ENCODE data around the gene ADAMTS13.

Gene ADAMTS13

GRCh38 chr9:133474853-133475252 is 52.7 kb downstream of the ADAMTS13 start:
- DNase-seq = no peak

DNA sequence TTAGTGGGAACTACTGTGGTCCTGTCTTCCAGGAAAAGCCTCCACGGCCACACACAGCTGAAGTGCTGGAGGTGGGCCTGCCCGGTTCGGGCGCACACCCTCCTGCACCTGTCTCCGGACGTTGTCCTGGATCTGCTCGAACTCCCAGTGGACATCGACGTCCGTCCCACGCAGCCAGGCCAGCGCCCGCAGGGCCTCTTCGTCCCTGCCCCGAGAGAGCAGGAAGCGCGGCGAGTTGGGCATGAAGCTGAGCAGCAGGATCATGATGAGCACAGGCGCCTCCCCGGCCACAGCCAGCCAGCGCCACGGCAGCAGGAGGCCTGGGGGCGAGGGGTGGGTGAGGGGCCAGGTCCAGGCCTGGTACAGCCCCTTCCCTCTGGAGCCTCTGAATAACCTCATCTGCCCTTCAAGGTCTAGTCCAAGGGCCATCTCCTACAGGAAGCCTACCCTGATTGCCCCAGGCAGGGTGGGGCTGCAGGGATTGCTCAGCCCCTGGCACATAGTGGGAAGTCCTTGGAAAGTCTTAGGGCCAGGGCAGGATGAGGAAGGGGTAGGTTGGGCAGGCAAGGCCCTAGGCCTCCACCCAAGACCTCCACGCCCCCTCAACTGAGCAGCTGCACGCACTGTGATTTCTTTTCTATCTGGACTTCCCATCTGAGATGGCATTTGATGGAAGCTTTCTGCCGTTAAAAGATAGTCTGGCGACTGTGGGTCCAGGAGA is 53.3 kb downstream of the ADAMTS13 start:
- DNase-seq = no peak

GRCh38 chr9:133476036-133476931 is 54.1 kb downstream of the ADAMTS13 start:
- DNase-seq = no peak

DNA sequence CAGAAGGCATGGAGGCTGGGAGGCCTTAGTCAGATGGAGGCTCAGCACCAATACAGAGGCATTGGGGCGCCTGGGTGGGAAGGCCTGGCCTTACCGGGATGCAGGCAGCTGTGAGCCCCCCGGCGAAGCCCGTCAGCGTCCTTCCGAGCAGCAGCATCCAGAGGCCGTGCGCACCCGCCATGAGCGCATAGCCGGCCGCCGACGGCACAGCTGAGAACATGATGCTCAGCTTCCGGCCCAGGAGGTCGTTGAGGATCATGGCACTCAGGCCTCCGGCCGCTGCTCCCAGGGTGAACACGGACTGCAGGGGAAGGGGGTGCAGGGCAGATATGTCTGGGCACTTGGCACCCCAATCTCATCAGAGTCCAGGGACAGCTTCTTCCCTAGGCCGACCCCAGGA is 54.8 kb downstream of the ADAMTS13 start:
- DNase-seq = no peak

DNA sequence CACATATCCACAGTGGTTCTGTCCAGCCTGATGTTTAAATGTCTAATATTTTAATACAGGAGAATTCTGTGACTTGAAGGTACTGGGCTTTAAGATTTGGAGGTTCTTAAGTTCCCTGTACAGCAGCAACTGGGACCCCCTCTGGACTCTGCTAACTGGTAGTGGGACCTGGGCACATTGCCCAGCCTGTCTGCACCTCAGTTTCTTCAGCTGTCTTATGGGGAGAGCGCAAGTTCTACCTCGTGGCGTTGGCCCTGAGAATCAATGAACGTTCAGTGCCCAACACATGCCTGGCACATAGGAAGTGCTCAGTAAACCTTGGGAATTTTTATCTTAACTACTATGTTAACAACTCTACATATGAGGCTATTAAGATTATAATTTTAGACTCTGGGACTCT is 55.3 kb downstream of the ADAMTS13 start:
- DNase-seq = no peak

DNA sequence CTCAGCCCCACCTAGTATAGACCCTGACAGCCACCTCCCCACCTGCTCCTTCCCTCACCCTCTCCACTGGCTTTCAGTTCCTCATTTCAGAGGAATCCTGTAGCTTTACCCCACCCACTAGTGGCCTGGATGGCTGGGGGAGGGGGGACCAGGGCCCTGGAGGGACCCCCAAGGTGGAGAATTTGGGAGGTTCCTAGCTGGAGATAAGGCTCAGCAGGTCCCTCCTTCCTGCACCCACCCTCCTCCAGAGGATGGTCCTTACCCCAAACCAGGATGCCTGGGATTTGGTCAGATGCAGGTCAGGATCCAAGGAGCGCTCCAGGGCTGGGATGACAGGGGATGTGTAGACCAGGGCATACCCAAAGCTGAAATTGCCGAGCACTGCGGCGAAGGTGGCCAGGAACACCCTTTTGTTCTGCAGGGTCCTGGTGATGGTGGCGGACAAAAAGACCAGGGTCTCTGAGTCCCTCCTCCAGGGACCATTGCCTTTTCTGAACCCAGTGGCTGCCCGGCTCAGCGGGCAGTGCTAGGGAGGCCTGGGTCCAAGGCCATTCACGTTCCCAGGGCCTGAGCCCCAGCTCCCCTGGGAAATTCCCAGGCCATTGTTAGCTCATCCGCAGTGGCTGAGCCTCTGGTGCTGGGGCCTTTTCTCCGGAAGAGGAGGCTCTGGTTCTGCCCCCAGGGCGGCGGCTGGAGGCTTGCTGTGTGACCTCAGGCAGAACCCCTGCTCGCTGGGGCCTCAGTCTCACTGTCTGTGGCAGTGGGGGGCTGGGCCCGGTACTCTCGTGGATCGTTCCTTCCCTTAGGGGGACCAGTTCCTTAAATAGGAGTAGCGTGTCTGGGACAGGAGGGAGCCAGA is 56.1 kb downstream of the ADAMTS13 start:
- DNase-seq = no peak

GRCh38 chr9:133478851-133479711 is 56.9 kb downstream of the ADAMTS13 start, which contains the start of gene SLC2A6:
Gene SLC2A6, minus strand, starts transcription at chr9:133479099. Its CDS starts 40 bp downstream, at chr9:133479059.
- peak; percentile 85 for DNase-seq

DNA sequence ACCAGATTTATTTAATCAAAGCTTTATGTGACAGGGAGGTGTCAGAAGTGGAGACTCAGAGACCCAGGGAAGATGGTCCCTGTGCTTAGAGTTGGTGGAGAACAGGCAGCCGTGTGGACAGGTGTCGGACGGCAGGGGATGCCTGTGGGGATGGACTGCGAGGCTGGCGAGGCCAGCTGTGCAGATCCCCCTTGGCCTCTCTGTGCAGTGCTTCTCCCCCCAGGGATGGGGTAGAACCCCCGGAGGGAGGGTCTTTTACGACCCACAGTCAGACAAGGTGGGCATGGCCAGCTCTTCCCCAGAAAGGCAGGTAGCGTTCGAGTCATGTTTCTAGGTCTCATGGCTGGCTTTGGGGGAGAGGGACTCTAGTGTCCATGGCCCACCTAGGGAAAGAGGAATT is 61.4 kb downstream of the ADAMTS13 start:
- no peak for DNase-seq

GRCh38 chr9:133484671-133485437 is 62.7 kb downstream of the ADAMTS13 start:
- no peak for DNase-seq

DNA sequence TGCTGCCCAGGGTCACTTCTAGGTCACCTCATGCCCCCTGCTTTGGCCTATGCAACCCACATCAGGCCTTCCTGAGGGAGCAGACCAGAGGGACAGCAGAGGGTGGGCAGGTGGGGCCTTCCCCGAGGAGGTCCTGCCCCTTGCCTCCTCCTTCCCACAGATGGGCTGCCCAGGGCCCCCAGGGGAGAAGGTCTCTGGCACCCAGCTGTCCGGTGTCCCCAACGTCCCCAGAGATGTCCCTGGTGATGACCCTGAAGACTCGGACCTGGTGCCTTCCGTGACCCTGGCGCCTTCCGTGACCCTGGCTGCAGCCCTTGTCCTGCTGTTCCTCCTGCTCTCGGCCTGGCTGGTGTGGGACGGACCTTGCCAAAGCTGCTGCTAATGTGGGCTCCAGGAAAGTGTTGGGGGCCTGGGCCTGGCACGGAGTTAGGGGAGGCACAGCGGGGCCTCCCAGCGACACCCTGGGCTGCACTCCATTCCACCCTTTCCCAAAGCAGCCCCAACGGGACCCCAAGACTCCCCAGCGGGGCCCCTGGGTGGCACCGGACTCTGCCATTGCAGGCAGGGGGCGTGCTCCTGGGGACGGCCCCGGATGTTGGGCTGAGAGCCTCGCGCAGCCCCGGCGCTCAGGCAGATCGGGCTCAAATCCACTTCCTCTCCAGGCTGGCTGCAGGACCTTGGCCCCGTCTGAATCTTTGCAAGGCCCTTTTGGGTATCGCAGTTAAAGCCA is 63.5 kb downstream of the ADAMTS13 start:
- DNase-seq = no peak

GRCh38 chr9:133487331-133487725 is 65.2 kb downstream of the ADAMTS13 start:
- DNase-seq = no peak

- DNase-seq = no peak
These were observed 66.6 kb downstream of the ADAMTS13 start for GRCh38 chr9:133488686-133489252.

DNA sequence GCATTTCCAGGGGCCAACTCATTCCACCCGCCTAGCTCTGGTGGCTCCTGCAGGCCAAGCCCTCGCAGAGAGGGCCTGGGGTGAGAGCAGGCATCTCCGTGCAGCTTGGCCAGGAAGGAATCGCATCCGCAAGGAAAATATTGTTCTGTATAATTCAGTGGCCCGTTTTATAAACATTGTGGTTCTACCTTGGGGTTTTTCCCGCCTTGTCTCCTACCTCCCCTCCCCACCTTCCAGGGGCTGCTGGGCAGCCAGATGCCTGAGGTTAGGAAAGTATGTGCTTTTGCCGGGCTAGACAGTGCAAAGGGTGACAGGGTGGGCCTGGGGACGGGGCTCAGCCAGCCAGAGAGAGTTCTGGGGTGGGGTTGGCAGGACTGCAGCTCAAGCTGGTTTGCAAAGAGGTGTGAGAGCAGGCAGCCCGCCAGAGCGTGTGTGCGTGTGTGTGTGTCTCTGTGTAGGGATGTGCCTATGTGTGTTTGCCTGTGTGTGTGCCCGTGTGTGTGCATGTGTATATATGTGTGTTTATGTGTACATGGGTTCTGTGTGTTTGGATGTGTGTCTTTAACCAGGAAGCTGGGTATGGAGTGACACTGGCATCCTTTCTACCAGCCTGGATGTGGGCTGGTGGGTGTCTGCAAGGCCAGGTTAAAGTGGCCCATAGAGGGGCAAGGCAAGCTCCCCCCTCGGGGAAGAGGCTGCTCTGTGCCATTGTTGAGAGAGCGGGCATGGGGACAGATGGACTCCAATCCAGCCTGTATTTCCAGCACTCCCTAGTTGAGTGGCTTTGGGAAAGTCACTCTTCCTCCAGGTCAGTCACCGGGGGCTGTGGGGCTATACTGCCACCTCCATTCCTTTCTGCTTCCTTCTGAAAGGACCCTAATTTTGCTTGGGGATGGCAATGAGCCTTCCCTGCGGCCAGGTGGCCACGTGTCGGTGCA is 67.4 kb downstream of the ADAMTS13 start:
- no peak for DNase-seq

DNA sequence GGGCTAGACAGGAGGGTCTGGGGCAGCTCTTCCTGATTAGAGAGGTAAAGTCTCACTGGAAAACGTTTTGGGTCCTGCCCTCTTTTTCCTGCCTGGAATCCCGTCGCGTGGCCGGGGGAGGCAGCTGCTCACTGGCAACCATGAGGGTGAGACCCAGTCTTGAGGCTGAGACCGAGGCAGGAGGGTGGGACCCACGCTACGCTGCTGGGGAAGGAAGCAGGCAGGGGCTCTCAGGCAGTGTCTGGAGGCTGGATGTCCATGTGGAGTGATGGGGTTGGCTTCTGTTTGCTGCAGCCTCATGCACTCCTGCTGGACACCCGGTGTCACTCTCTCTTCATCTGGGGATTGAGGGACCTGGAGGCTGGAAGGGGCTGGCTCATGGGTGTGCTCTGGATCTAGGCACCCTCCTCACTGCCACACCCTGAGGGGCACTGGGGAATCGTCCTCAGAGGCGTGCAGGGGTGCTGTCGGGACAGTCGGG is 68.1 kb downstream of the ADAMTS13 start:
- no peak for DNase-seq

- no peak for DNase-seq
These were observed 68.9 kb downstream of the ADAMTS13 start for GRCh38 chr9:133490865-133491655.

GRCh38 chr9:133491656-133491925 is 69.4 kb downstream of the ADAMTS13 start:
- DNase-seq = no peak

DNA sequence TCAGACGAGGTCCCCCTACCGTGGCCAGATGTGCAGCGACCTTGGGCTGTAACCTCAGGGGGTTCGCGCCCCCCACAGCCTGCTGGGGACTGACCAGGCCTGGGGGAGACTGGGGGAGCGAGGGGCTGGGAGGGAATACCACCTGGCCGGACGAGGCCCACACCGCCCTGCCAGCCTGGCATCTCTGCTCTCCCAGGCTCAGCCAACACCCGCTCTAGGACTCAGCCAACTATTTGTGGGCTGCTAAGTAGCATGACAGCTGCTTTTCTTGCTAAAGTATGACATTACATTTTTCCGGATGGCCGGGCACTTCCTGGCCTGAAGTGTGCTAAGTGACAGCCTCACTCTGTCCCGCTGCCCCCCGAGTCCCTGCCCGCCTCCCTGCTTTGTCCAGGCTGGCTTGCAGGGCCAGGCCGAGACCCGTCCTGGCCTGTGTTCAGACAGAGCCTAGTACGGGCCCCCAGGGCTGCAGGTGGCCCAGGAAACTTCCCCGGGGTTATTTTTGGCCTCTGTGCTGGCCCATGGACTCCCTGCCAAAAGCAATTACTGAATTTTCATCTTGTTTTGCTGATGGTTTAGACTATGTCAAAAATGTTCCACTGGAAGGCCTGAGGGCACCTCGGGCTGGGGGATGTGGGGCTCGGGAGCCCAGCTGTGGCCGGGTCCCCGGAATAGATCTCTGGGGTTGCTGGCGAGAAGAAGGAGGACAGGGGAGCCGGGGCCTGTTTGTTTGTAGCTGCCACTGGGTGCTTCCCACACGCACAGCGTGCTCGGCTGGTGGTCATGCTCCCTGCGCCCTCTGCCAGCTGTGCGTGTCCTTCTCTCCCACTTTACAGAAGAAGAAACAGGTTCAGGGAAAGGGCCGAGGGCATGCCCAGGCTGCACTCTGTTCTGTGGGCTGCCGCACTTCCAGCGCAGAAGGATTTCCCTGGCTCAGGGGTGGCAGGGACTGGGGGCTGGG is 70.2 kb downstream of the ADAMTS13 start:
- peak; percentile 79 for DNase-seq

Measured in right forelimb (tissue), 1 donor.